Measurements from ENCODE around the gene MATR3.
A peak's percentile ranks its signal among the peaks of the same experiment; 100 is the strongest.

The MATR3 gene

DNA sequence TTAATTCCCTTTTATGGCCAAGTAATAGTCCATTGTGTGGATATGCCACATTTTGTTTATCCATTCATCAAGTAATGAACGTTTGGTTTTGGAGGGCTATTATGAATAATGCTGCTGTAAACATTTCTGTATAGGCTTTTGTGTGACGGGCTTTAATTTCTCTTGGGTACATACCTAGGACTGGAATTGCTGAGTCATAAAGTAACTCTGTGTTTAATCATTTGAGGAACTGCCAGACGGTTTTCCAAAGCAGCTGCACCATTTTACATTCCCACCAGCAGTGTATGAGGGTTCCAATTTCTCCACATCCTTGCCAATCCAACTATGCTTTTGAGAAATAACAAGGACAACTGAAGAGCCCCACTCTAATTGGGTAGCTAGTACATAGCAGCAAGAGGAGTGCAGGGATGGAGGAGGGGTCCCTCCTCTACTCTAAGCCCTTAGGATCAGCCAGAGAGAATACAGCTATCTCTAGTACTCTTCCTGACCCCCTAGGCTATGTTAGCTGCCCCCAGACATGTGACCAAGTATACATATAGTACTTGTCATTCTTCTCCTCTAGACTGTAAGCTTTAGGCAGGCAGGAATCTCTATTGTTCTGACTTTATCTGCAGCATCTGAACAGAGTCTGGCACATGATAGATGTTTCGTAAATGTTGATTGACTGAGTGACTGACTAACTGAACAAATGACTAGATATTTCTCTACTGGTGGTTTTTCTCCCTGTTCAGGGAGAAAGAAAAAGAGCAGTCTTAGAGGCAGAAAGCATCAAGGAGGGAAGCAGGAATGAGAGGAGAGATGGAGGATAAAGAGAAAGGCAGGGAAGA is 22.1 kb upstream of the MATR3 start:
- DNase-seq (ENCODE audit: low read depth in 2 of 2), result no peak

DNA sequence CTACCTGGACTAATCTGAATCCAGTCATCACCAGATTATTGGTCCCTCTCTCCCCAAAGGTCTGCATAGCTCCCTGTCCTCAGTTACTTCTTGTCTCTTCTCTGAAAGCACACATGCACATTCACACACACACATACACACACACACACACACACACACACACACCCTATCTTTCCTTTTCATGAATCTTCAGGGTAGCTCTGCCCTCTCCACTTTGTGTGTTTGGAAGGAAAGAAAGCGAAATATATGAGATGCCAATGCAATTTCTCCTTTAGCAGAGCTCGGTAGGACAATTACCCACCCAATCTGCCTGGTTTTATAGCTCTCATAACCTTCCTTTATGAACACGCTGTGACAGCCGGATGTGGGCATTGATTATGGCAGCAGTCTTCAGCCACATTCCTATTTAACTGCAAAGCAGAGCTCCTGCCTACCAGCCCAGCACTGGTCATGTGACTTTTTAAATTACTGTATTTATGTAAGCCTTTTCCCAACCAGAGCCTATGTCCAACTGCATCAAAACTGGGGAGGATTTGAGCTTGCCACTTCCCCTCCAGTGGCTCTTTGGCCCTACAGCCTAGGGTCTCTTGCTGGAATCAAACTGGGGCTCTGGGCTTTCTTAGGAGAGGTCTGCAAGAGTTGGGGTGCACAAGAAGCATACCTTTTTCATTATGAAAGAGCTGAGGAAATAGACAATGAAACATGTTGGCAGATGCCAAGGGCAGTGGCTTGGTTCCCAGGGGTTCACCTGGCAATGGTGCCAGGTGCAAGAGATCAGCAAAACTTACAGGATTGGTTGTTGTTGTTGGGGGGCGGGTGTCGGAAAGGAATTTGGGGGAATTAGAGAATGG is 20.8 kb upstream of the MATR3 start:
- no peak for DNase-seq (ENCODE audit: low read depth in 2 of 2)

DNA sequence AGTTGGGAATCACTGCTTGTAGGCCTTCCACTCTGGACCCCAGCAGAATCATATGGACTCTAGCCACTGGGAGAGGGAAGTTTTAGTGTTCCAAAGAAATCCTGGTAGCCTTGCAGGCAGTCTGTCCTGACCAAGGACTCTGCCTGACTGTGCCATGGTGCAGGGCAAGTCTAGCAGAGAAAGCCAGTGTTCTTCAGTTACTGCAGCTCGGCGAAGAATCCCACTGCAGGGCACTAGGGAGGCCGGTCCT is 20.3 kb upstream of the MATR3 start:
- no peak for DNase-seq (ENCODE audit: low read depth in 2 of 2)

DNA sequence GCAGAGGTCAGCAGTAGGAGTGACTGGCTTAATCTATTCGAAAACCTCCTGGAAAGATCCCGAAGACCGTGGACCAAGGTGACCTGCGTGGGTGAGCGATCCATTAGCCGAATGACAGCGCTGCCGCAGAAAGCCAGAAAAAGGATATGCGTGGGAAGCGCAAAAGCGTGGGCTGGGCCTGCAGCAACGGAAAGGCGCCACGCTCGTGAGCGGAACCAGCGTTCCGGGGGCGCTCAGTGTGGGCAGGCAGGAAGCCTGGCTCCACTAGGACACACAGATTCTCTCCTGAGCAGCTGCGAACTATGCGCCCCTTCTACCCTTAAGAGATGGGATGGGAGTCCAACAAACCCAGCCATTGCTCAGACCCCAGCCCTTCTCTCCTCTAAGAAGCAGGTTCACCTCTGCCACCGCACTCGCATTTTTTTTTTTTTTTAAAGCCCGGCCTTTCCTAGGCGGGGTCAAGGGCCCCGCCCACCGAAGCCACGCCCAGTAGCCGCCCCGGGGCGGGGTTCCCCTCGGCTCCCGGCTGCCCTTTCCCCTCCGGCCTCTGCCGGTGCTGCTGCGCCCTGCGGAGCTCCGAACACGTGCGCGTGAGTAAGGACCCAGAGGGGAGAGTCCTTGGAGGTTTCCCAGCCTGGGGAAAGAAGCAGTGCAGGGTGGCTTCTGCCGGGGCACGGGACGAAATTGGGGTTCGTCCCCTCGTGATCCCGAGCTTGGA is 19.8 kb upstream of the MATR3 start:
- DNase-seq (ENCODE audit: low read depth in 2 of 2), result peak; percentile 76 to 83

DNA sequence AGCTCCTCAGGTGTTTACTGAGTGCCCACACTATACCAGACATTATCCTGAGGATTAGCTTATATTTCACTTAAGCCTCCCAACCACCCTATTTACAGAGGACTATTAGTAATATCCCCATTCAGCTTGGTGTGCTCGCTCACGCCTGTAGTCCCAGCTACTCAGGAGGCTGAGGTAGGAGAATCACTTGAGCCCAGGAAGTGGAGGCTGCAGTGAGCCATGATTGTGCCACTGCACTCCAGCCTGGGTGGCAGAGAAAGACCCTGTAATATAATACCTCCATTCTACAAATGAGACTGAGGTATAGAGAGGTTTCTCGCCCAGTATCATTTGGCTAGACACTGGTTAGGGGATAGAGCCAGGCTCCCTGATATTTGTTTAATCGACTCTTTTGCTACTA is 18.0 kb upstream of the MATR3 start:
- DNase-seq (ENCODE audit: low read depth in 2 of 2), result no peak

DNA sequence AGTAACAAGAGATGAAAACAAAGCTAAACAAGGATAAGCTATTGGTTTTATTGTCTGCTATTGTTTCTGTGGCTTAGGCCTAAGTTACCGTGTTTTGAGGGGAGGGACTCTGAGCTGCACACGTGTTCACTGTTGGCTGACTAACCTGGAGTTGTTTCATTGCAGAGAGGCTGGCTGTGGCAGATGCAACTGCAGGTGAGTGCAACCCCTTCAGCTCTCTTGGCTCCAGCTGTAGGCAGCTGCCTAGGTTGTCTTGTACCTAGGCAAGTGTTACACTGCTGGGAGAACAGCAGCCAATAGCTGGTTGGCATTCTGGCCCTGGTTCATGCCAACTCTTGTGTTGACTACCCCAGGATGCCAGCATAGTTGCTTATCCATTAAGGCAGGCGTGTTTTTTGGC is 17.6 kb upstream of the MATR3 start:
- no peak for DNase-seq (ENCODE audit: low read depth in 2 of 2)

DNA sequence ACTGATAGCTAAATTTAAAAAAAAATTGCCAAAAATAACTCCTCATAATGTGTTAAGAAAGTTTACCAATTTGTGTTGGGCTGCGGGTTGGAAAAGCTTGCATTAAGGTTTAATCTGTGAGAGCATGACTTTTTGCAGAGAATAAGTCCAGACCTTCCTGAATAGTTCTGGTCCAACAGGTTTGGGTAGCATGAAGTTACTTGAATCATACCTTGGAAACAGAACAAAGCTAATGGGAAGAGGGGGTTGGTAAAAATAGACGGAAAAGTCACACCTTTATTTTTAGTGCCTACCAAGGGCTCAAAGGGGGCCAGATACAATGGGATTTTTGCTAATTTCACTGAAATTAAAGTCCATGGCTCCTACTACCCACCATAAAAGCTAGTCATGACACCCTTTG is 17.1 kb upstream of the MATR3 start:
- no peak for DNase-seq (ENCODE audit: low read depth in 2 of 2)

DNA sequence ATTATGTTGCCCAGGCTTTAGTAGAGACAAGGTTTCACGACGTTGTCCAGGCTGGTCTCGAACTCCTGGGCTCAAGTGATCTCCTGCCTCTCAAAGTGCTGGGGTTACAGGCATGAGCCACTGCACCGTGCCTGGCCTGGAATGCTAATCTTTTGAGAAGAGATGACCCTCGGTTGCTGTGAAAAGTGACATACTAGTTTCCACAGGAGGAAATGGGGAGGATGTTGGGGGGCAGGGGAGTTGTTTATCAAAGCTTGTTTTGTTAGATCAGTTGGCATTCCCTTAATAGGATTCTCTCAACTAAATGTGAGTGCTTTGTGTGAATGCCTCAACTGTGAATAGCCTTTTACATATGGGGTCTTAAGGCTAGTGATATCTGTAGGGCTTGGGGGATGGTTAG is 16.4 kb upstream of the MATR3 start:
- DNase-seq (ENCODE audit: low read depth in 2 of 2), result no peak

DNA sequence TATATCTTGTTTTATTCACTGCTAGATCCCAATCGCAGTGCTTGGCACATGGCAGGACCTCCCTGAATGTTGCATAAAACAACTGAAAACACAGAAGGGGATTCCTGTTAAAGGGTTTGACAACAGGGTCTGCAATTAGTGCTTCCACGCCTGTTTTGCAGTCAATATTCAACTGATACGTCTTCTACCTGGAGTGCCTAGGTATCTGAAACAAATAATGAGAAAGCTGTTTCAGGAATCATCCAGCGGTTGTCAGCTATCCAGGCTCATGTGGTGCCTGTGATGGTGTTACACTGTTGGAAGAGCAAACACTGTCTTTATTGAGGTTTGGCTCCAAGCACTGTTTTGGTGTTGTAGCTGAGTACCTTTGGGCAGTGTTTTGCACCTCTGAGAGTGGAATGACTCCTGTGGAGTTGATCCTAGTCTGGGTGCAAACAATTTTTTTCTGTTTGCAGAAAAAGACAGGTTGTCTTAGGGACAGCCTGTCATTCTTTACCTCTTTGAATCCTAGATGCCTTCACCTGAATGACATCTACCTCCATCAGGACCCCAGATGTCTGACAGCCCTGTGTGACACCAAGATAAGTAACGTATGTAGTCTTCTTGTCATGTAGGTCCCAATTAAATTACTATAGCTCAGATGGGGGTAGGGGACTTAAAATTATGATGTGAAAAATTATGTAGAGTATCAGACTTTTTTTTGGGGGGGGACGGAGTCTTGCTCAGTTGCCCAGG is 14.8 kb upstream of the MATR3 start:
- no peak for DNase-seq (ENCODE audit: low read depth in 2 of 2)

DNA sequence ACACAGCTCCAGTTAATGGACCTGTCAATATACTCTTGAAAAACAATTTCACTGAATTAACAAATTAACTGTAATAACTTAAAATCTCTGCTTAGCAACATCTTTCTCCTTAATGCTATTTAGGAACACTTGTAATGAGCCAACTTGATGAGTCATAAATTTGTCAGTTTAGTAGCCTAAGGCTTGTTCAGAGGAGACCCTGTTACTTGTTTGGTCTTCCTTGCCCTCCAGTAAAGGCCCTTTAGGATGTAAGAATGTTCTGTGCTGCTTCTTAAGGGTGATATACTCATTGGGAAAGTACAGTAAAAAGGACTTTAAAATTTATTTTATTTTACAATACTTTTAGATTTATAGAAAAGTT is 11.4 kb upstream of the MATR3 start:
- DNase-seq (ENCODE audit: low read depth in 2 of 2), result no peak

DNA sequence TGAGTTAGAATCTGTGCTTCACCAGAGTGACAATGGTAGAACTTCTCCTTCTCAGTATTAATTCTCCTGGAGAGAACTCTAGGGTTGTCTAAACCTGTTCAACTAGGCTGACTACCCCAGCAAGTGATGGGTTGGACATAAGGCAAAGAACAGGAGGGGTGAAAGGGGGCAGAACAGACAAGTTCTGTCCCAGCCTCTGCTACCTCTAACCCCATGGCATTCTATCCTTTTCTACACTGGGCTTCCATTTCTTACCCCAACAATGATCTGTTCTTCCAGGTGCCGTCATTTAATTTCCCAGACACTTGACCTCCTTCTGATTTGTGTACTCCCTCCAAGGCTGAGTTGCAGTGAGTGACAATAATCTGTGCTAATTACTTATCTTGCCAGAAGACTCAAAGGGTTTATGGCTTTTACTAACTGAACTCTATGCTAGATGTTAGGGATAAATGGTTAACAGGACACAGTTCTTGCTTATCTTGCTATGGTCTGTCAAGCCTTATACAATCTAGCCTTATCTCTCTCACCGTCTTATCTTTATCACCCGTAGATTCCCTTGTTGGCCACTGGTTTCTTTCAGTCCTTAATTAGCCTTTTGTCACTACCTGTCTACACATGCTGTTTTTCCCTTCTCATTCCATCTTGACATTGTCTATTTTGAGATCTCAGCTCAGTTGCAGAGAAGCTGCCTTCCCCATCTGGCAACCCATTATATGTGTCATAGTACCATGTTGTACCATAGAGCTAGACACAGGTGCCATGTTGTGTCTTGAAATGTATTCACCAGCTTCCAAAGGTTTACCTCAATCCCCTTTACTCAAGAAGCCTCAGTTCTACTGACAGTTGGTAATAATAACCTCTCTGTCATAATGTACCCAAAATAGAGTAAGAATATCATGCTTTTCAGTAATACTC is 10.0 kb upstream of the MATR3 start:
- no peak for DNase-seq (ENCODE audit: low read depth in 2 of 2)

DNA sequence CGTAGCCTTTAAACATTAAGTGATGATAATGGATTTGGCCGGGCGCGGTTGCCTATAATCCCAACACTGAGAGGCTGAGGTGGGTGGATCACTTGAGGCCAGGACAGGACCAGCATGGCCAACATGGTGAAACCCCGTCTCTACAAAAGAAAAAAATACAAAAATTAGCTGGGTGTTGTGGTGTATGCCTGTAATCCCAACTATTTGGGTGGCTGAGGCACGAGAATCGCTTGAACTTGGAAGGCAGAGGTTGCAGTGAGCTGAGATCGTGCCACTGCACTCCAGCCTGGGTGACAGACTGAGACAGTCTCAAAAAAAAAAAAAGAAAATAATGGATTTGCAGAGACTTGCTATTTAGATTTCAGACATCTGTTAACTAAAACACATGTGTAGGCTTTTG is 9.2 kb upstream of the MATR3 start:
- no peak for DNase-seq (ENCODE audit: low read depth in 2 of 2)

DNA sequence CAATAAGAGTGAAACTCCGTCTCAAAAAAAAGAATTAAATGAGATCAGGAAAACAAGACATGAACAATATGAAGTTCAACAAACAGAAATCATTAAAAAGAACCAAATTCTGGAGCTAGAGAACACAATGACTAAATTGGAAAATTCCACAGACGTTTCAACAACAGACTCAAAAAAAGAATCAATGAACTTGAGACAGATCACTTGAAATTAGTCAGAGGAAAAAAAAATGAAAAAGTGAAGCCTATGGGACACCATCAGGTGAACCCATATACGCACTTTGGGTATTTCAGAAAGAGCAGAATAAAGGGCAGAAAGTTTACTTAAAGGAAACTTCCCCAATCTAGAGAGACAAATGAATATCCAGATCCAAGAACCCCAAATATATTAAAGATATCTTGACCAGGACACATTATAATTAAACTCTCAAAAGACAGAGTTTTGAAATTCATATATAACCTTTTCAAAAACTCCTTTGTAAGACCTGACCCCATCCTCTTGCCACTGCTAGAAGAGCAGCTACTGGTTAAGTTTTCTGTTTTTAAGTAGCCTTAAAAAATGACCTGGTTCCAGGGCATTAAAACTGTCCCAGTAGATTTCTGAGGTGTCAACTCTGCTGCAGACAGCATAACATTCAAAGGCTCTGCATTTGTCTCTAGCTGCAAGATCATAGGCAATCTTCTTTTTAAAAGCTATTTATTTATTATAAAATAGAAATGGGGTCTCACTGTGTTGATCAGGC is 7.7 kb upstream of the MATR3 start:
- no peak for DNase-seq (ENCODE audit: low read depth in 2 of 2)

DNA sequence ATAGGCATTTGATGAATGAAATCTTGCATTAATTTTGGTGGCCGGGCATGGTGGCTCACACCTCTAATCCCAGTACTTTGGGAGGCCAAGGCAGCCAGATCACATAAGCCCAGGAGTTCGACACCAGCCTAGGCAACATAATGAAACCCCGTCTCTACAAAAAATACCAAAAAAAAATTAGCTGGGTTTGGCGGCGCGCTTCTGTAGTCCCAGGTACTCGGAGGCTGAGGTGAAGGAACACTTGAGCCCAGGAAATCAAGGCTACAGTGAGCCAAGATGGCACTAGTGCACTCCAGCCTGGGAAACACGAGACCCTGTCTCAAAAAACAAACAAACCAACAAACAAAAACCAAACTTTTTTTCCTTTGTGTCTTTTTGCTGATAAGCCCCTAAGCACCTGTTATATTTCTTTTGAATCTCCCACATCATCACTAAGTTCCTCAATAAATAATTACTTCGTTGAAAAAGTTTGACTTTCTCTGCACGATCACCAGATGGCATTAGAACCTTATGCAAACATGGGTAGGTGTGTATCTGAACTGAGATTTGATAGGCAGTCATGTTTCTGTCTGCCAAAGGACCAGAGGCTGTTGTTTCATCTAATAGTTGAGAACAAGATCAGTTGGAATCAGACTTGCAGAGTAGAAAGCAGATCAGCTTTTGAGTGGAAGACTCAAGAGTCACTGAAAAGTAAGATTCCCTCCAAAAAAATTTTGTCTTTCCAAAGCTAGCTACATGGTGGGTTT is 5.5 kb upstream of the MATR3 start:
- no peak for DNase-seq (ENCODE audit: low read depth in 2 of 2)

DNA sequence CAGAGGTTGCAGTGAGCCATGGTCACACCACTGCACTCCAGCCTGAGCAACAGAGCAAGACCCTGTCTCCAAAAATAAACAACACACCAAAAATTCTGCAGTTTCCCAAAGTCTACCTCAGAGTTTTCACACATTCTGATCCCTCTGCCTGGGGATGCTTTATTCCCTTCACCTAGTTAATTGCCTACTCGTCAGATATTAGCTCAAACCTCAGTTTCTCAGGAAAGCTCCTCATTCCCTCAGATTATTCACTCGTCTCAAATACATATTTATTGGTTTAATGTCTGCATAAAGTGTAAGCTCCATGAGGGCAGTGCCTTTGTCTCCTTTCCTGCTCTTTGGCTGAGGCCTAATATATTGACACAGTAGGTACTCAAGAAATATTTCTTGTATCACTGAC is 2.5 kb upstream of the MATR3 start:
- no peak for DNase-seq (ENCODE audit: low read depth in 2 of 2)

DNA sequence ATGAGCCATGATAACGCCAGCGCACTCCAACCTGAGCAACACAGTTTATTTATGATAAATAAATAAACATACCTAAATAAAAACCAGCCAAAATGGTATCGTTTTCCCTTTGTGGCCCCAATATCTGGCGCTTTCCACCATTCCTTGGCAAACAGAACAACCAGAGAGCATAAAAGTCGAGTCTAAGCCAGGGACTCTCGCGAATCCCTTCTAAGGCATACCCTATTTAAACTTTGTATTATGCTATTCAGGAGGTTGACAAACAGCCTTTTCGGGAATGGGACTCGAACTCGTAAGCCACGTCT is 386 bp upstream of the MATR3 start:
- DNase-seq (ENCODE audit: low read depth in 2 of 2), result no peak

DNA sequence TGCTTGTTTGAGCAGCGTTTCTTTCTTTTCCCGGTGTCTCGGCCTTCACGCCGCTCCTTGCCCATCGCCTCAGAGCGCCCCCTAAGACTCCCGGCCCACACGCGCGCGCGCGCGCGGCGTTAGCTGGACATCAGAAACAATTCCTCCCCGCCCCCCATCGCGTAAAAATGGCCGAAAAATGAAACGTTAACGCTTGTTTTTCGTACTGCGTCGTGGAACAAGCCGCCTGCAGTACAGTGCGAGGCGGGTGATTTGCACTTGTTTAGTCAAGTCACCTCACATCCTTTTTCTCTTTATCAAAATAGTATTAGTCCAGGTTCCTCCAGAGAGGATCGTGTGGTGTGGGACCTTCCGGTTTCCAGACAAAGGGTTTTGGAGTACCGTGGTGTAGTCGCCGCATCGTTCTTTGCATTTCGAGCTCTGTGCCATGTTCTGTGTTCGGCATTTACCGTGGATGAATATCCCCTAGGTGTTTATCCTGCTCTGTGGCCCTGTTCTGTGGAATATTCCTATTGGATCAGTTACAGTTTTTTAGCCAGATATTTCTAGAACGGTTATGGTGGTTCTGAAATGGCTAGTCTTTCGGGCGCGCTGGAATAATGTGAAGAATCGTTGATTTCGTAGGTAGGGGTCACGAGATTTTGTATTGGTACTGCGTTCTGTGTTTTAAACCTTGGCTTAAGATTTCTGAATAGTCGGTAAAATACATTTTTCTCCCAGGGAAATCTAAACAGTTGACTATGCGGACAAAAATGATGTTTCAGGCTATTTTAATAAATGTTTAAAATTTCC is 1.0 kb downstream of the MATR3 start:
- peak; percentile 36 to 48 for DNase-seq (ENCODE audit: low read depth in 2 of 2)

DNA sequence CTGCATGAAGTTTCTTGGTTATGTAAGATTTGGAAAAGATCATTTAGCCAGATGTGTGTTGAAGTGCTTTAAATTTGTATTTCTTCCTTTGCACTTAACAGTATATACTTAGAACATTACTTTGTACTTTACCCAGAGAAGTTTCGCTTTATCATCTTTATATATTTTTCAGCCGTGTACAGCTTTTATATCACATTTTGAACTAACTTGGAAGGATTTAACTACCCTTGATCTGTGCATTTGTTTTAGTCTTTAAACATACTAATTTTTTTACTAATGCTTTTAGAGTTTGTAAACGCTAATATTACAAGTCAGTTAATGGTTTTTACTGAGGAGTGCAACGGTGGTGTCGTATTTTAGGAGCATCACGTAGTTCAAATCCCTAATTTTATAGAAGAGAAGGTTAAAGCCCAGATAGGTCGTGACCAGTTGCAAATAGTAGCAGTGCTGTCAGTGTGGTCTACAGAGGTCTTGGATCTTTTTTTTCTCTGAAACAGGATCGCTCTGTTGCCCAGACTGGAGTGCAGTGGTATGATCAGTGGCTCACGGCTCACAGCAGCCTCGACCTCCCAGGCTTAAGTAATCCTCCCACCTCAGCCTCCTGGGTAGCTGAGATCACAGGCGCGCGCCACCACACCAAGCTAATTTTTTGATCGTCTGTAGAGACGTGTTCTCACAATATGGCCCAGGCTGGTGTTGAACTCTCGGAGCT is 2.0 kb downstream of the MATR3 start:
- DNase-seq (ENCODE audit: low read depth in 2 of 2), result no peak
